BLaER1 treated with 17β-estradiol and CSF1 and Interleukin-3, amounts not matched to agents 10 nM and 100 nM (cell line): ENCODE results near the gene PDS5B.

Experiments used
- H3K27ac ChIP-seq, 11 experiments: shearing (Covaris generic); formaldehyde crosslinking; 2 replicates each; pipeline ENCODE4 v1.8.1; 2022
- H3K27me3 ChIP-seq, 11 experiments: shearing (Covaris generic); formaldehyde crosslinking; 2 replicates each; pipeline ENCODE4 v1.8.1; 2022
- H3K36me3 ChIP-seq, 11 experiments: shearing (Covaris generic); formaldehyde crosslinking; 2 replicates each; pipeline ENCODE4 v1.8.1; 2022
- H3K4me1 ChIP-seq, 10 experiments: shearing (Covaris generic); formaldehyde crosslinking; 2 replicates each; pipeline ENCODE4 v1.8.1; 2022
- H3K4me2 ChIP-seq, 11 experiments: shearing (Covaris generic); formaldehyde crosslinking; 2 replicates each; pipeline ENCODE4 v1.8.1; 2022
- H3K4me3 ChIP-seq, 10 experiments: shearing (Covaris generic); formaldehyde crosslinking; 2 replicates each; pipeline ENCODE4 v1.8.1; 2022
- H3K9ac ChIP-seq, 11 experiments: shearing (Covaris generic); formaldehyde crosslinking; 2 replicates each; pipeline ENCODE4 v1.8.1; 2022
- H3K9me3 ChIP-seq, 11 experiments: shearing (Covaris generic); formaldehyde crosslinking; replicated peaks in 1 of 11; 2 replicates each; pipeline ENCODE4 v1.8.1; 2022
- H4K20me1 ChIP-seq, 11 experiments: shearing (Covaris generic); formaldehyde crosslinking; 2 replicates each; pipeline ENCODE4 v1.8.1; 2022
- Cebpa-rat ChIP-seq, 11 experiments: shearing (Covaris generic); IDR thresholded peaks; 2 replicates each; pipeline ENCODE4 v1.8.1; 2022

The PDS5B gene

GRCh38 chr13:32647926-32648325, 61.7 kb downstream of the PDS5B start:
- H3K9ac ChIP-seq, result no peak overlapping the region
- H3K4me2 ChIP-seq, result peak overlapping the region; percentile 12 to 61 (median 37); a peak in 20 of 22 replicates
- peaks cover 23 to 84% (median 70%) of the 10 kb centered on the region in 11 experiments for H4K20me1 ChIP-seq
- H3K4me1 ChIP-seq, result peaks cover 15 to 47% (median 32%) of the 10 kb centered on the region in 10 experiments
- peak overlapping the region in 2 of 11 experiments; percentile 10 to 31; a peak in 2 of 22 replicates for H3K27ac ChIP-seq
- no peaks in the 10 kb centered on the region for H3K27me3 ChIP-seq
- H3K36me3 ChIP-seq, result peaks cover 7 to 20% (median 14%) of the 10 kb centered on the region in 11 experiments; a peak in 21 of 22 replicates
- peaks cover 0 to 7% (median 6%) of the 10 kb centered on the region in 11 experiments; a peak in 13 of 22 replicates for H3K9me3 ChIP-seq
- no peak overlapping the region for H3K4me3 ChIP-seq
- TF ChIP-seq Cebpa-rat (IDR thresholded peaks at IDR 0.05), result no peak

GRCh38 chr13:32650705-32651311, 64.6 kb downstream of the PDS5B start:
- Histone ChIP-seq H3K4me3 (no peak overlapping the region), H3K27ac (no peak overlapping the region), H4K20me1 (peaks cover 16 to 55% (median 43%) of the 10 kb centered on the region in 11 experiments; a peak in 21 of 22 replicates), H3K27me3 (no peaks in the 10 kb centered on the region), H3K9me3 (peaks cover 16 to 36% (median 32%) of the 10 kb centered on the region in 11 experiments), H3K4me2 (peak overlapping the region in 2 of 11 experiments; percentile 19 to 29; a peak in 5 of 22 replicates), H3K9ac (no peak overlapping the region), H3K4me1 (peaks cover 10 to 35% (median 20%) of the 10 kb centered on the region in 10 experiments; a peak in 19 of 20 replicates), H3K36me3 (peaks cover 34 to 48% (median 42%) of the 10 kb centered on the region in 11 experiments)
- no peak for TF ChIP-seq Cebpa-rat (IDR thresholded peaks at IDR 0.05)

GRCh38 chr13:32657309-32657708, 71.1 kb downstream of the PDS5B start:
- no peak overlapping the region for H3K27ac ChIP-seq
- H3K36me3 ChIP-seq, result peaks cover 65 to 100% (median 75%) of the 10 kb centered on the region in 11 experiments
- H3K9me3 ChIP-seq, result peaks cover 32 to 51% (median 48%) of the 10 kb centered on the region in 11 experiments
- H3K4me1 ChIP-seq, result 0 out of 20 replicates have a peak, but pooled peaks cover 0 to 5% (median 0%) of the 10 kb centered on the region in 10 experiments
- H3K27me3 ChIP-seq, result no peaks in the 10 kb centered on the region
- no peak overlapping the region for H3K4me3 ChIP-seq
- no peak overlapping the region for H3K9ac ChIP-seq
- H4K20me1 ChIP-seq, result peaks cover 0 to 24% (median 11%) of the 10 kb centered on the region in 11 experiments; a peak in 11 of 22 replicates
- no peak for TF ChIP-seq Cebpa-rat (IDR thresholded peaks at IDR 0.05)
- H3K4me2 ChIP-seq, result no peak overlapping the region

- no peak for TF ChIP-seq Cebpa-rat (IDR thresholded peaks at IDR 0.05)
- H3K9me3 ChIP-seq, result peaks cover 21 to 29% (median 26%) of the 10 kb centered on the region in 11 experiments
- peaks cover 49 to 97% (median 55%) of the 10 kb centered on the region in 11 experiments for H3K36me3 ChIP-seq
- no peak overlapping the region for H3K4me3 ChIP-seq
- H3K27me3 ChIP-seq, result no peaks in the 10 kb centered on the region
- H4K20me1 ChIP-seq, result peaks cover 0 to 24% (median 11%) of the 10 kb centered on the region in 11 experiments; a peak in 11 of 22 replicates
- 0 out of 20 replicates have a peak, but pooled peaks cover 0 to 5% (median 0%) of the 10 kb centered on the region in 10 experiments for H3K4me1 ChIP-seq
- no peak overlapping the region for H3K9ac ChIP-seq
- H3K4me2 ChIP-seq, result no peak overlapping the region
- no peak overlapping the region for H3K27ac ChIP-seq
Measured at GRCh38 chr13:32659736-32660135, 73.5 kb downstream of the PDS5B start.

- peaks cover 18 to 25% (median 21%) of the 10 kb centered on the region in 11 experiments for H3K9me3 ChIP-seq
- peaks cover 0 to 24% (median 11%) of the 10 kb centered on the region in 11 experiments; a peak in 11 of 22 replicates for H4K20me1 ChIP-seq
- no peaks in the 10 kb centered on the region for H3K27me3 ChIP-seq
- H3K36me3 ChIP-seq, result peaks cover 45 to 97% (median 58%) of the 10 kb centered on the region in 11 experiments
- H3K4me1 ChIP-seq, result 0 out of 20 replicates have a peak, but pooled peaks cover 0 to 5% (median 0%) of the 10 kb centered on the region in 10 experiments
- H3K4me2 ChIP-seq, result no peak overlapping the region
- no peak overlapping the region for H3K4me3 ChIP-seq
- no peak for TF ChIP-seq Cebpa-rat (IDR thresholded peaks at IDR 0.05)
- H3K9ac ChIP-seq, result no peak overlapping the region
- H3K27ac ChIP-seq, result no peak overlapping the region
Measured at GRCh38 chr13:32660227-32660626, 74.0 kb downstream of the PDS5B start.

- no peak overlapping the region for H3K4me2 ChIP-seq
- H3K36me3 ChIP-seq, result peaks cover 30 to 96% (median 54%) of the 10 kb centered on the region in 11 experiments
- H4K20me1 ChIP-seq, result peaks cover 0 to 20% (median 8%) of the 10 kb centered on the region in 11 experiments; a peak in 12 of 22 replicates
- no peak for TF ChIP-seq Cebpa-rat (IDR thresholded peaks at IDR 0.05)
- no peak overlapping the region for H3K4me3 ChIP-seq
- 0 out of 20 replicates have a peak, but pooled peaks cover 0 to 5% (median 0%) of the 10 kb centered on the region in 10 experiments for H3K4me1 ChIP-seq
- peaks cover 3 to 10% (median 7%) of the 10 kb centered on the region in 11 experiments; a peak in 20 of 22 replicates for H3K9me3 ChIP-seq
- no peaks in the 10 kb centered on the region for H3K27me3 ChIP-seq
- H3K9ac ChIP-seq, result no peak overlapping the region
- no peak overlapping the region for H3K27ac ChIP-seq
Measured at GRCh38 chr13:32661685-32662084, 75.4 kb downstream of the PDS5B start.

- H4K20me1 ChIP-seq, result peaks cover 0 to 9% (median 4%) of the 10 kb centered on the region in 11 experiments; a peak in 6 of 22 replicates
- H3K4me2 ChIP-seq, result no peak overlapping the region
- no peak overlapping the region for H3K4me3 ChIP-seq
- H3K27me3 ChIP-seq, result no peaks in the 10 kb centered on the region
- H3K9ac ChIP-seq, result no peak overlapping the region
- H3K36me3 ChIP-seq, result peaks cover 21 to 96% (median 53%) of the 10 kb centered on the region in 11 experiments
- H3K4me1 ChIP-seq, result no peaks in the 10 kb centered on the region
- no peaks in the 10 kb centered on the region for H3K9me3 ChIP-seq
- H3K27ac ChIP-seq, result no peak overlapping the region
- no peak for TF ChIP-seq Cebpa-rat (IDR thresholded peaks at IDR 0.05)
Measured at GRCh38 chr13:32663660-32664059, 77.4 kb downstream of the PDS5B start.

GRCh38 chr13:32666990-32667571, 80.8 kb downstream of the PDS5B start:
- Histone ChIP-seq H4K20me1 (peaks cover 0 to 6% (median 0%) of the 10 kb centered on the region in 11 experiments; a peak in 2 of 22 replicates), H3K36me3 (peaks cover 7 to 91% (median 42%) of the 10 kb centered on the region in 11 experiments; a peak in 19 of 22 replicates), H3K4me2 (no peak overlapping the region), H3K9ac (0 out of 22 replicates have a peak overlapping the region, but pooled peaks of 1 of the 11 experiments have one; percentile 3), H3K27me3 (no peaks in the 10 kb centered on the region), H3K4me1 (no peaks in the 10 kb centered on the region), H3K27ac (no peak overlapping the region), H3K4me3 (no peak overlapping the region), H3K9me3 (no peaks in the 10 kb centered on the region)
- TF ChIP-seq Cebpa-rat (IDR thresholded peaks at IDR 0.05), result no peak
